Trophoblast cell (in vitro differentiated cells and primary cell): Measurements from ENCODE around the gene MYO15B.
"Not testable (repeated sequence)": the region's sequence is repeated elsewhere in the genome, so short reads cannot be mapped to it uniquely, and the experiment has no call there.

Experiments used
- DNase-seq, 2 donors: peaks; one replicate each; pipeline ENCODE4 v3.0.0-alpha.2; 2016
- H2AFZ ChIP-seq: 2 replicates; pipeline ENCODE4 v1.6.1; 2013; ENCODE audit warnings: low read length, moderate library complexity, mild to moderate bottlenecking; ENCODE audit not compliant: insufficient read depth, poor library complexity
- H2AK5ac ChIP-seq: 2 replicates; pipeline ENCODE4 v1.6.1; 2013; ENCODE audit warnings: mild to moderate bottlenecking, low read length
- H2BK120ac ChIP-seq: 2 replicates; pipeline ENCODE4 v1.6.1; 2013; ENCODE audit warnings: low read length, mild to moderate bottlenecking, moderate library complexity; ENCODE audit not compliant: insufficient read depth, poor library complexity
- H2BK12ac ChIP-seq: 2 replicates; pipeline ENCODE4 v1.6.1; 2013; ENCODE audit warnings: mild to moderate bottlenecking, low read length, moderate library complexity
- H2BK5ac ChIP-seq: 2 replicates; pipeline ENCODE4 v1.6.1; 2013; ENCODE audit warnings: low read length, low read depth, moderate library complexity, mild to moderate bottlenecking; ENCODE audit not compliant: poor library complexity
- H3K14ac ChIP-seq: 2 replicates; pipeline ENCODE4 v1.6.1; 2013; ENCODE audit warnings: mild to moderate bottlenecking, low read length
- H3K18ac ChIP-seq: 2 replicates; pipeline ENCODE4 v1.6.1; 2013; ENCODE audit warnings: mild to moderate bottlenecking, low read length
- H3K23ac ChIP-seq: 2 replicates; pipeline ENCODE4 v1.6.1; 2013; ENCODE audit warnings: low read length
- H3K27ac ChIP-seq: 2 replicates; pipeline ENCODE4 v1.5.1; 2013; ENCODE audit warnings: low read depth, mild to moderate bottlenecking, inconsistent platforms, low read length, moderate library complexity
- H3K27me3 ChIP-seq: 2 replicates; pipeline ENCODE4 v1.6.1; 2013; ENCODE audit warnings: inconsistent platforms, mild to moderate bottlenecking, low read length, moderate library complexity; ENCODE audit not compliant: insufficient read depth
- H3K36me3 ChIP-seq, 2 experiments: 1 replicate in 1 of 2; 2 replicates in 1 of 2; pipeline ENCODE4 v1.6.1; 2013; ENCODE audit warnings: low read length in 2 of 2, mild to moderate bottlenecking in 2 of 2, moderate library complexity in 1 of 2; ENCODE audit not compliant: insufficient read depth in 2 of 2, control insufficient read depth in 1 of 2
- H3K4ac ChIP-seq: 2 replicates; pipeline ENCODE4 v1.6.1; 2013; ENCODE audit warnings: low read depth, mild to moderate bottlenecking, low read length, moderate library complexity
- H3K4me1 ChIP-seq, 2 experiments: 1 replicate in 1 of 2; 2 replicates in 1 of 2; pipeline ENCODE4 v1.6.1; 2013; ENCODE audit warnings: low read length in 2 of 2, mild to moderate bottlenecking in 2 of 2, moderate library complexity in 1 of 2; ENCODE audit not compliant: insufficient read depth in 2 of 2, control insufficient read depth in 1 of 2
- H3K4me2 ChIP-seq: 2 replicates; pipeline ENCODE4 v1.6.1; 2013; ENCODE audit warnings: inconsistent platforms, mild to moderate bottlenecking, low read length, moderate library complexity
- H3K4me3 ChIP-seq: 2 replicates; pipeline ENCODE4 v1.5.1; 2013; ENCODE audit warnings: mild to moderate bottlenecking, low read depth, low read length, inconsistent platforms
- H3K79me1 ChIP-seq: one replicate; pipeline ENCODE4 v1.6.1; 2013; ENCODE audit warnings: low read length
- H3K79me2 ChIP-seq: 2 replicates; pipeline ENCODE4 v1.6.1; 2013; ENCODE audit warnings: low read length, mild to moderate bottlenecking; ENCODE audit not compliant: control insufficient read depth, insufficient read depth, poor library complexity
- H3K9ac ChIP-seq: 2 replicates; pipeline ENCODE4 v1.6.1; 2013; ENCODE audit warnings: mild to moderate bottlenecking, low read length
- H3K9me3 ChIP-seq: 2 replicates; pipeline ENCODE4 v1.6.1; 2013; ENCODE audit warnings: low read depth, mild to moderate bottlenecking, control low read depth, inconsistent platforms, low read length; ENCODE audit not compliant: insufficient read depth
- H4K12ac ChIP-seq: 2 replicates; pipeline ENCODE4 v1.6.1; 2013; ENCODE audit warnings: low read depth, mild to moderate bottlenecking, low read length, moderate library complexity
- H4K8ac ChIP-seq: 2 replicates; pipeline ENCODE4 v1.6.1; 2013; ENCODE audit warnings: low read depth, mild to moderate bottlenecking, low read length, moderate library complexity
- H4K91ac ChIP-seq: one replicate; pipeline ENCODE4 v1.6.1; 2013; ENCODE audit warnings: low read depth, mild to moderate bottlenecking, low read length, moderate library complexity
- WGBS: extraction: QIAGEN DNeasy Blood & Tissue Kit; methylation state at CpG from one replicate; pipeline ENCODE4 v1.1.7; 2013; ENCODE audit warnings: missing lambda C conversion rate; ENCODE audit not compliant: insufficient read length, insufficient coverage; ENCODE audit errors: extremely low coverage; 5-methylcytosine and 5-hydroxymethylcytosine counted together

Gene MYO15B

DNA sequence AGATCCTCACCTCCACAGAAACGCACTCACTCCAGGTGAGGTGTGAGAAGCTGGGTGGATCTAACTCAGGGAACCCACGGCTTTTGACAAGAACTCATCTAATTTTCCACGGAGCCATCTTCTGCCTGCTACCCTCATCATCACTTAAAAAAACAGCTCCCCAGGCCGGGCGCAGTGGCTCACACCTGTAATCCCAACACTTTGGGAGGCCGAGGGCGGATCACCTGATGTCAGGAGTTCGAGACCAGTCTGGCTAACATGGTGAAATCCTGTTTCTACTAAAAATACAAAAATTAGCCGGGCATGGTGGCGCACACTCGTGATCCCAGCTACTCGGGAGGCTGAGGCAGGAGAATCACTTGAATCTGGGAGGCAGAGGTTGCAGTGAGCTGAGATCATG is 50.4 kb downstream of the MYO15B start:
- no CpG with 5 or more reads among the region's 12 CpGs for WGBS

DNA sequence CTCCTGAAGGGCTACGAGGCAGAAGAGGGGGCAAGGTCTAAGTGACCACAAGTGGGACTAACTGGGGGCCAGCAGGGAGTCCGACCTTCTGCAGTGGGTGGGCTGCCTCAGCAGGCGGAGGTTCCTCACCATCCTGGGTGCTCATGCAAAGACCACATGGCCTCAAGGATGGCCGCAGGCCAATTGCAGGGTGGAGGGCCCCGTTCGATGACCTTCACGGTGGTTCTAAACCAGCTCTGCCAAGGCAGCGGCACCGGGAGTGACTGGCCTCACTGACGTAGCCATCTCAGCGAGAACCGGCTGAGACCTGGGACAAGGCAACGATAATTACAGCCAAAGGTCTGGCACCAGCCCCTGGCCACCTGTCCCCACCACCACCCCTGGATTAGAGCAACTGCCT is 51.3 kb downstream of the MYO15B start:
- Histone ChIP-seq H3K4me1 (peaks cover 38 to 40% of the 10 kb centered on the region in 2 experiments), H3K27me3 (no peaks in the 10 kb centered on the region), H3K27ac (no peak overlapping the region), H3K9ac (no peak overlapping the region), H3K36me3 (peaks cover 0 to 4% of the 10 kb centered on the region in 2 experiments), H3K4me3 (no peak overlapping the region), H3K79me2 (no peaks in the 10 kb centered on the region), H3K23ac (no peak overlapping the region), H3K9me3 (peaks cover 1% of the 10 kb centered on the region), H2BK12ac (no peak overlapping the region), H2AFZ (no peak overlapping the region), H3K4ac (no peak overlapping the region), H3K18ac (no peak overlapping the region), H2BK5ac (no peak overlapping the region), H4K91ac (no peak overlapping the region), H2AK5ac (no peak overlapping the region), H3K4me2 (no peak overlapping the region), H3K79me1 (peaks cover 22% of the 10 kb centered on the region), H4K8ac (no peak overlapping the region), H2BK120ac (no peak overlapping the region), H3K14ac (no peak overlapping the region), H4K12ac (no peak overlapping the region)
- WGBS = no CpG with 5 or more reads among the region's 13 CpGs
- no peak for DNase-seq

More for the DNA sequence above, 50.4 kb downstream of the MYO15B start:
- not testable (repeated sequence) for H4K91ac ChIP-seq, H3K4me2 ChIP-seq, H3K79me2 ChIP-seq, H2BK5ac ChIP-seq, H3K9ac ChIP-seq, DNase-seq, H3K27ac ChIP-seq, H3K27me3 ChIP-seq, H2BK120ac ChIP-seq, H4K8ac ChIP-seq, H3K23ac ChIP-seq, H3K4me3 ChIP-seq, H3K9me3 ChIP-seq, H3K4ac ChIP-seq, H3K14ac ChIP-seq, H2BK12ac ChIP-seq, H3K36me3 ChIP-seq, H3K18ac ChIP-seq, H2AK5ac ChIP-seq, H2AFZ ChIP-seq, H4K12ac ChIP-seq
- Histone ChIP-seq H3K79me1 (peaks cover 19% of the 10 kb centered on the region), H3K4me1 (peaks cover 36 to 39% of the 10 kb centered on the region in 2 experiments)

DNA sequence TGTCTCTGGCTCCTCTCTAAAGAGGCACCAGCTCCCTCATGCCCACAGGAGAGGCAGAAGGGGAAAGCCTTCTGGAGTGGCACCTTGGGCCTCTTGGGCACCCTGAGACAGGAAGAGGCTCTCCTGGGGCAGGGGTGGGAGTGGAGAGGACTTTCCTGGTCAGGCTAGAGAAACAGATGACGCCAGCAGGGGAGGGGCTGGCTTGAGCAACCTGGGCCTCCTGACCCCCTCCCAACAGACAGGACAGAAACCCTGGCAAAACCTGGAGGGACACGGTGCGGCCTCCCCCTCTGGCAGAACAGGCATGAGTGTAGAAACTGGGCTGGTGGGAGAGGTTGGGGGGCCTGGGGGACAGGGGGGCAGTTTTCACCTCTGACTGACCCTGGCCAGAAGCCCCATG is 51.7 kb downstream of the MYO15B start:
- no peak overlapping the region for H3K14ac ChIP-seq
- H4K12ac ChIP-seq = no peak overlapping the region
- no peak overlapping the region for H2BK5ac ChIP-seq
- H3K4me1 ChIP-seq = peaks cover 33 to 36% of the 10 kb centered on the region in 2 experiments
- no peak overlapping the region for H3K23ac ChIP-seq
- H2BK12ac ChIP-seq = no peak overlapping the region
- H3K9ac ChIP-seq = no peak overlapping the region
- H3K4me3 ChIP-seq = no peak overlapping the region
- DNase-seq = no peak
- no peak overlapping the region for H3K4ac ChIP-seq
- peak overlapping the region; percentile 20 for H3K18ac ChIP-seq
- H2AK5ac ChIP-seq = no peak overlapping the region
- peaks cover 0 to 4% of the 10 kb centered on the region in 2 experiments for H3K36me3 ChIP-seq
- no peak overlapping the region for H2AFZ ChIP-seq
- no peak overlapping the region for H4K8ac ChIP-seq
- H3K4me2 ChIP-seq = no peak overlapping the region
- no peak overlapping the region for H3K27ac ChIP-seq
- peaks cover 1% of the 10 kb centered on the region for H3K9me3 ChIP-seq
- H4K91ac ChIP-seq = peak overlapping the region; percentile 29
- WGBS = no CpG with 5 or more reads among the region's 3 CpGs
- peaks cover 22% of the 10 kb centered on the region for H3K79me1 ChIP-seq
- no peak overlapping the region for H2BK120ac ChIP-seq
- no peaks in the 10 kb centered on the region for H3K27me3 ChIP-seq
- H3K79me2 ChIP-seq = no peaks in the 10 kb centered on the region

DNA sequence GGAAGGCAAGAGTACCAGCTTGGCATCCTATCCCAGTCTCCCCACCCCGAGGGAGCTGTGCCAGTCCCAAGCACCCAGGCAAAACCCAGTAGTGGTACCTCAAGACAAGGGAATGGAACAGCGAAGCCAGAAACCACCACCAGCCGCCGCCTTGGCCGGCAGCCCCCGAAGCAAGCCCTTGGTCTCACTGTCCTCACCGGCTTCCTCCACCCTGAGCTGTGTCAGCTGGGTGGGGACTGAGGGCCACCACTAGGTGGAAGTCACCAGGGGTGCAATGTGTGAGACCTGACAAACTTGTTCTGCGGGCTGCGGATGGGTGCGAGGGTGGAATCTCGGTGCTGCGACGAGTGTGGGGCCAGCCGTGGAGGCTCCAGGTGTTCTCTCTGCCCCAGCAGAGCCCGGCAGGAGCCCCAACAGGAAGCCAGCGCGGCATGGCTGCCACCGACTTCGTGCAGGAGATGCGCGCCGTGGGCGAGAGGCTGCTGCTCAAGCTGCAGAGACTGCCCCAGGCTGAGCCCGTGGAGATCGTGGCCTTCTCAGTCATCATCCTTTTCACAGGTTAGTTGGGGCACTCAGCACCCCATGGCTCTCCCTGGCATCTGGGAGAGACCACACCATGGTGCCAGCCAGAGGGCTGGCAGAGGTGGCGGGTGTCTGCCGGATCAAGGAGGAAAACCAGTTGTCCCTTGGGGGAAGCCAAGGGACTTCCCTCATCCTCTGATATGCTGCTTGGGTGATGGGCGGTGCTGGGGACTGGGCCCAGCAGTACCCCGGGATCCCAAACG is 52.4 kb downstream of the MYO15B start:
- Histone ChIP-seq H3K23ac (no peak overlapping the region), H3K9me3 (peaks cover 1% of the 10 kb centered on the region), H3K4ac (no peak overlapping the region), H4K12ac (no peak overlapping the region), H3K4me2 (peak overlapping the region; percentile 7), H2BK12ac (peak overlapping the region; percentile 8), H3K18ac (no peak overlapping the region), H3K14ac (peak overlapping the region; percentile 18), H2AFZ (no peak overlapping the region), H4K8ac (no peak overlapping the region), H3K36me3 (peaks cover 0 to 4% of the 10 kb centered on the region in 2 experiments), H3K27me3 (no peaks in the 10 kb centered on the region), H3K79me2 (no peaks in the 10 kb centered on the region), H3K9ac (no peak overlapping the region), H2AK5ac (peak overlapping the region; percentile 27), H4K91ac (peak overlapping the region; percentile 40), H2BK120ac (peak overlapping the region; percentile 18), H3K4me3 (no peak overlapping the region), H3K27ac (no peak overlapping the region), H3K79me1 (peaks cover 22% of the 10 kb centered on the region), H2BK5ac (no peak overlapping the region), H3K4me1 (peaks cover 33% of the 10 kb centered on the region in 2 experiments)
- WGBS = no CpG with 5 or more reads among the region's 30 CpGs
- DNase-seq = peak; percentile 63 to 83
